DOHH2 (cell line): ENCODE data around the gene HEATR5A.

ENCODE experiments used
- H3F3A ChIP-seq: fragments of 200-600 bp; sonication (generic), shearing (Covaris generic); 2 replicates; pipeline ENCODE4 v1.6.0; 2016; ENCODE audit warnings: antibody characterized with exemption, mild to moderate bottlenecking; ENCODE audit not compliant: control insufficient read depth, insufficient read depth
- H3K27ac ChIP-seq: fragments of 200-600 bp; sonication (generic); 2 replicates; pipeline ENCODE4 v1.5.1; 2014; ENCODE audit warnings: low read depth, mild to moderate bottlenecking, low read length, moderate library complexity
- H3K27me3 ChIP-seq: fragments of 200-600 bp; sonication (generic); 2 replicates; pipeline ENCODE4 v1.6.1; 2014; ENCODE audit warnings: mild to moderate bottlenecking, low read length, mixed read lengths; ENCODE audit not compliant: control insufficient read depth
- H3K36me3 ChIP-seq: fragments of 200-600 bp; sonication (generic); 2 replicates; pipeline ENCODE4 v1.6.1; 2014; ENCODE audit warnings: mild to moderate bottlenecking, low read length, moderate library complexity, mixed read lengths; ENCODE audit not compliant: control insufficient read depth
- H3K4me1 ChIP-seq: fragments of 200-600 bp; sonication (generic); 2 replicates; pipeline ENCODE4 v1.6.1; 2014; ENCODE audit warnings: mild to moderate bottlenecking, low read length, mixed read lengths; ENCODE audit not compliant: control insufficient read depth
- H3K4me2 ChIP-seq: fragments of 200-600 bp; sonication (generic); 2 replicates; pipeline ENCODE4 v1.6.0; 2014; ENCODE audit warnings: mild to moderate bottlenecking, low read length, moderate library complexity
- H3K4me3 ChIP-seq: fragments of 200-600 bp; sonication (generic); 2 replicates; pipeline ENCODE4 v1.5.1; 2014; ENCODE audit warnings: mild to moderate bottlenecking, low read length, mixed read lengths
- H3K79me2 ChIP-seq: fragments of 200-600 bp; sonication (generic); 2 replicates; pipeline ENCODE4 v1.6.1; 2014; ENCODE audit warnings: mild to moderate bottlenecking, low read length, mixed read lengths; ENCODE audit not compliant: control insufficient read depth
- H3K9me2 ChIP-seq: fragments of 200-600 bp; sonication (generic); replicated peaks from 2 replicates; pipeline ENCODE4 v1.6.1; 2014; ENCODE audit warnings: mild to moderate bottlenecking, low read length, mixed read lengths; ENCODE audit not compliant: control insufficient read depth
- H3K9me3 ChIP-seq: fragments of 200-600 bp; sonication (generic); 2 replicates; pipeline ENCODE4 v1.6.1; 2014; ENCODE audit warnings: antibody characterized with exemption, low read length, mixed read lengths; ENCODE audit not compliant: control insufficient read depth, insufficient read depth
- H4K20me1 ChIP-seq: fragments of 200-600 bp; sonication (generic); 2 replicates; pipeline ENCODE4 v1.6.0; 2014; ENCODE audit warnings: low read depth, mild to moderate bottlenecking, antibody characterized with exemption, low read length, moderate library complexity; ENCODE audit not compliant: control insufficient read depth, insufficient read depth
- EZH2phosphoT487 ChIP-seq: fragments of 200-600 bp; sonication (generic); IDR thresholded peaks from 2 replicates; pipeline ENCODE4 v1.6.1; 2017; ENCODE audit warnings: borderline replicate concordance, mild to moderate bottlenecking, antibody characterized with exemption, low read length, moderate library complexity, mixed read lengths
- TF ChIP-seq, protein P1 (sequence below): fragments of 200-600 bp; sonication (generic); IDR thresholded peaks from one replicate; pipeline ENCODE4 v1.5.1; 2014; ENCODE audit warnings: antibody characterized with exemption, mild to moderate bottlenecking, low read depth, low read length; ENCODE audit not compliant: poor library complexity, severe bottlenecking

HEATR5A gene

DNA sequence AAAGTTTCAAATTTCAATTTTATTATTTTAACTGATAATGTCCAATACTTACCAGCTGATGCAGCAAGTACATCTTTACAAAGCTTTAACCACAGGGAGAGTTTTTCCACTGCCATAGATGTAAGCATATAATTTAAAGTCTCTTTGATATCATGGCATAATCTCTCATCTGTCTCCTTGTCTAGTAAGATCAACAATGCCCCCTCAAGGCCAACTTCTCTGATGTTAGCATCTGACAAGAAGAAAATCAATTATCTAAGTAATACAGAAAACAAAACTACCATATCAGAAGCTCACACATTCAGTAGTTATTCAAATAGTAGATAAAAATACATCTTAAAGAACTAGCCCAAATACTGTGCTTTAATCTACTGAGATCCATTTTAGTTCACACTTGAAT is 94.2 kb downstream of the HEATR5A start:
- Histone ChIP-seq H3K79me2 (no peaks in the 10 kb centered on the region), H3K9me2 (no peaks in the 10 kb centered on the region), H3K9me3 (peaks cover 13% of the 10 kb centered on the region), H3K4me1 (no peaks in the 10 kb centered on the region), H3K27me3 (no peaks in the 10 kb centered on the region), H3F3A (no peaks in the 10 kb centered on the region), H3K27ac (no peak overlapping the region), H4K20me1 (no peaks in the 10 kb centered on the region), H3K36me3 (no peaks in the 10 kb centered on the region), H3K4me3 (no peak overlapping the region), H3K4me2 (no peak overlapping the region)
- TF ChIP-seq EZH2phosphoT487, result no peak
- TF ChIP-seq, protein P1, sequence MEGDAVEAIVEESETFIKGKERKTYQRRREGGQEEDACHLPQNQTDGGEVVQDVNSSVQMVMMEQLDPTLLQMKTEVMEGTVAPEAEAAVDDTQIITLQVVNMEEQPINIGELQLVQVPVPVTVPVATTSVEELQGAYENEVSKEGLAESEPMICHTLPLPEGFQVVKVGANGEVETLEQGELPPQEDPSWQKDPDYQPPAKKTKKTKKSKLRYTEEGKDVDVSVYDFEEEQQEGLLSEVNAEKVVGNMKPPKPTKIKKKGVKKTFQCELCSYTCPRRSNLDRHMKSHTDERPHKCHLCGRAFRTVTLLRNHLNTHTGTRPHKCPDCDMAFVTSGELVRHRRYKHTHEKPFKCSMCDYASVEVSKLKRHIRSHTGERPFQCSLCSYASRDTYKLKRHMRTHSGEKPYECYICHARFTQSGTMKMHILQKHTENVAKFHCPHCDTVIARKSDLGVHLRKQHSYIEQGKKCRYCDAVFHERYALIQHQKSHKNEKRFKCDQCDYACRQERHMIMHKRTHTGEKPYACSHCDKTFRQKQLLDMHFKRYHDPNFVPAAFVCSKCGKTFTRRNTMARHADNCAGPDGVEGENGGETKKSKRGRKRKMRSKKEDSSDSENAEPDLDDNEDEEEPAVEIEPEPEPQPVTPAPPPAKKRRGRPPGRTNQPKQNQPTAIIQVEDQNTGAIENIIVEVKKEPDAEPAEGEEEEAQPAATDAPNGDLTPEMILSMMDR, result no peak

DNA sequence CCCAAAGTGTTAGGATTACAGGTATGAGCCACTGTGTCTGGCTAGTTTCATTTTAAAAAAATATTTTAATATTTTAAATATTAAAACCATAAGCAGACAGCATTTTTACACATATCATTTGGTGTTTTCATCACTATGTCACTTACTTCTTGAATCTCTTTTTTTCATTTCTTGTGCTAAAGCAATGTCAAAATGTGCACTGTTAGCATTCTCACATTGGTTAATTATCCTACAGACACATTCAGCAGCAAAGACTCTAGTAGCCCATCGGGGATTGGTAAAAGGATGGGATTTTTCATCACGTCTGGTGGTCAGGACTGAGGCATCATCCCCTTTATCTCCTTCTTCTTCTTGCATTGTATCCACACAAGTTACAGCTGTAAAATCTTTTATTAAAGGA is 96.9 kb downstream of the HEATR5A start:
- Histone ChIP-seq H3K79me2 (no peaks in the 10 kb centered on the region), H3K4me3 (no peak overlapping the region), H3K4me1 (no peaks in the 10 kb centered on the region), H3K9me3 (no peaks in the 10 kb centered on the region), H3K9me2 (no peaks in the 10 kb centered on the region), H4K20me1 (no peaks in the 10 kb centered on the region), H3K4me2 (no peak overlapping the region), H3K27ac (no peak overlapping the region), H3K27me3 (no peaks in the 10 kb centered on the region), H3K36me3 (no peaks in the 10 kb centered on the region), H3F3A (no peaks in the 10 kb centered on the region)
- TF ChIP-seq, protein P1, result no peak
- no peak for TF ChIP-seq EZH2phosphoT487

DNA sequence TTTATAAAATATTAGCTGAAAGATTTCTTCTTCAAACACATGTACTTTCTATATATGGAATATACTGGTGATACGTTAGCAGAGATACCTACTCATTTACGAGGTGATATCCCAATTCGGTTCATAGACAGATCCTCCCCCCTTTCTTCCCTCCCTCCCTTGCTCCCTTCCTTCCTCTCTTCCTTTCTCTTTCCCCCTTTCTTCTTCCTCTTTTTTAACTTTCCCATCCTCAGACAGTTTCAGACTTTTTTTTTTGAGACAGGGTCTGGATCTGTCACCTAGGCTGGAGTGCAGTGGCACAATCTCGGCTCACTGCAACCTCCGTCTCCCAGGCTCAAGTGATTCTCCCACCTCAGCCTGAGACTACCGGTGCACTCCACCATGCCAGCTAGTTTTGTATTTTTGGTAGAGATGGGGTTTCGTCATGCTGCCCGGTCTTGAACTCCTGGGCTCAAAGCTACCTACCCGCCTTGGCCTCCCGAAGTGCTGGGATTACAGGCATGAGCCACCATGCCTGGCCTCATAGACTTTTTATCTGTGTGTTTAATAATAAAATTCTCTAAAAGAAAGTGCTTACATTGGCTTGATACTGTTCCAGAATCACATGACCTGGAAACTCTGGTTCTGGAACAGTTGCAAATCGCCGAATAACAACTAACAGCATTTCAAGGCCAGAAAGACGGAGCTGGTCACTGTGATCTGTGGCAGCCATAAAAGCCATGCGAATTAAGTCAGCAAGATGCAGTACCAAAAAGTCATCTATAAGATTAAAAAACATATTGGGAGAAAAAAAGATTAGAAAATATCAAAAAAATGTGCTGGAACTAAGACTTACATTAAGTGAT is 99.2 kb downstream of the HEATR5A start:
- no peaks in the 10 kb centered on the region for H3K9me2 ChIP-seq
- H3K36me3 ChIP-seq, result no peaks in the 10 kb centered on the region
- H3K4me2 ChIP-seq, result no peak overlapping the region
- no peaks in the 10 kb centered on the region for H3K9me3 ChIP-seq
- H4K20me1 ChIP-seq, result no peaks in the 10 kb centered on the region
- H3K27ac ChIP-seq, result no peak overlapping the region
- TF ChIP-seq EZH2phosphoT487, result no peak
- TF ChIP-seq, protein P1, result no peak
- no peaks in the 10 kb centered on the region for H3K27me3 ChIP-seq
- H3K4me1 ChIP-seq, result no peaks in the 10 kb centered on the region
- H3K79me2 ChIP-seq, result no peaks in the 10 kb centered on the region
- no peaks in the 10 kb centered on the region for H3F3A ChIP-seq
- H3K4me3 ChIP-seq, result no peak overlapping the region
